Panc1 (cell line): ENCODE results near the gene TRIM29. TPM values are rescaled to one million over a fixed set of nuclear protein-coding genes. Genes with fewer than 3 reads are reported as not detected.

ENCODE experiments used
- ATAC-seq: fragments of 200-7000 bp; cut with Tn5 transposase; 2 replicates; pipeline ENCODE4 v1.9.1; 2020; ENCODE audit warnings: mild to moderate bottlenecking, moderate library complexity
- BruUV-seq: library from RNA; stranded (reverse); fragments of 400-500 nt; replicated peaks from 2 replicates; lab custom pipeline; 2021; lab: Mats Ljungman, UMichigan
- CTCF ChIA-PET: fragments of 300-600 bp; sonication (Branson Sonifier 250); formaldehyde crosslinking; loops from one replicate; lab custom pipeline; 2022; ENCODE audit warnings: antibody characterized with exemption; lab: Charles Lee
- POLR2A ChIA-PET: fragments of 300-600 bp; sonication (Branson Sonifier 250); formaldehyde crosslinking; loops from one replicate; lab custom pipeline; 2022; ENCODE audit warnings: antibody characterized with exemption; lab: Charles Lee
- DNase-seq: peaks from one replicate; pipeline ENCODE4 v3.0.0-alpha.2; 2010; ENCODE audit warnings: low read depth, low spot score
- H3K27ac ChIP-seq: 2 replicates; pipeline ENCODE4 v1.5.1; 2011; ENCODE audit warnings: mild to moderate bottlenecking, low read length, inconsistent platforms
- H3K27me3 ChIP-seq: fragments of 200-500 bp; sonication (Bioruptor generic); 2 replicates; pipeline ENCODE4 v1.6.0; 2014; ENCODE audit warnings: low read length, inconsistent platforms; ENCODE audit not compliant: control insufficient read depth, insufficient read depth
- H3K36me3 ChIP-seq: fragments of 200-500 bp; sonication (Bioruptor generic); 2 replicates; pipeline ENCODE4 v1.5.1; 2014; ENCODE audit warnings: inconsistent platforms, mild to moderate bottlenecking, low read length, moderate library complexity; ENCODE audit not compliant: control insufficient read depth, insufficient read depth
- H3K4me1 ChIP-seq: 2 replicates; pipeline ENCODE4 v1.5.1; 2011; ENCODE audit warnings: inconsistent platforms, mild to moderate bottlenecking, low read length, moderate library complexity; ENCODE audit not compliant: control insufficient read depth, insufficient read depth
- H3K4me3 ChIP-seq, 2 experiments: 2 replicates each; pipeline ENCODE4 v1.5.1; 2011 to 2012; ENCODE audit warnings: low read depth in 2 of 2, low read length in 2 of 2, mild to moderate bottlenecking in 2 of 2, inconsistent platforms in 1 of 2, moderate library complexity in 1 of 2
- H3K9me3 ChIP-seq: fragments of 200-500 bp; sonication (Bioruptor generic); 2 replicates; pipeline ENCODE4 v1.5.1; 2014; ENCODE audit warnings: low read depth, mild to moderate bottlenecking, inconsistent platforms, low read length, moderate library complexity; ENCODE audit not compliant: control insufficient read depth, insufficient read depth
- CTCF ChIP-seq: fragments of 450-650 bp; IDR thresholded peaks from 2 replicates; pipeline ENCODE4 v1.5.1; 2017; ENCODE audit warnings: mild to moderate bottlenecking
- POLR2AphosphoS5 ChIP-seq: IDR thresholded peaks from 2 replicates; pipeline ENCODE4 v1.6.1; 2012; ENCODE audit warnings: mild to moderate bottlenecking, low read depth, low read length, moderate library complexity
- REST ChIP-seq, 2 experiments: IDR thresholded peaks; 2 replicates each; pipeline ENCODE4 v1.6.1; 2011 to 2012; ENCODE audit warnings: low read depth in 2 of 2, control low read depth in 1 of 2, low read length in 1 of 2, mild to moderate bottlenecking in 1 of 2, moderate library complexity in 1 of 2; ENCODE audit not compliant: insufficient read depth in 1 of 2
- SIN3A ChIP-seq: IDR thresholded peaks from 2 replicates; pipeline ENCODE4 v1.6.1; 2012; ENCODE audit warnings: low read depth, mild to moderate bottlenecking, low read length, moderate library complexity, borderline replicate concordance; ENCODE audit not compliant: insufficient read depth
- TCF7L2 ChIP-seq: IDR thresholded peaks from 2 replicates; pipeline ENCODE4 v1.6.1; 2011; ENCODE audit warnings: mild to moderate bottlenecking, low read depth, low read length, inconsistent platforms
- in situ Hi-C: cut with HindIII; loops from 2 replicates; pipeline ENCODE4 v1.10.0; 2016; ENCODE audit warnings: low sequenced_read_pairs, low pct_unique_long_range_greater_than_20kb
- intact Hi-C: fragments of 100-400 bp; cut with micrococcal nuclease; formaldehyde crosslinking; loops from one replicate; pipeline ENCODE4 v1.10.0; 2022; ENCODE audit not compliant: unreplicated experiment
- total RNA-seq: library from RNA; stranded (reverse); gene quantifications from one replicate; pipeline ENCODE4 v1.2.1, GENCODE V29; 2021; ENCODE audit not compliant: unreplicated experiment

The TRIM29 gene
- total RNA-seq, 1 experiment from 2014 or later = 0.64 TPM

- no TSS peak for BruUV-seq
- H3K36me3 ChIP-seq = no peaks in the 10 kb centered on the region
- TF ChIP-seq POLR2AphosphoS5 = no peak
- no peak for TF ChIP-seq CTCF
- no peak for TF ChIP-seq TCF7L2
- no peak for TF ChIP-seq REST (IDR thresholded peaks at IDR 0.05; ENCODE audit: insufficient read depth in 1 of 2, low read depth in 2 of 2, low read length in 1 of 2)
- no peak for TF ChIP-seq SIN3A
- no peaks in the 10 kb centered on the region for H3K4me1 ChIP-seq
- DNase-seq (no peak), ATAC-seq (no peak)
- in situ Hi-C loops = no loop called here
- H3K9me3 ChIP-seq = no peaks in the 10 kb centered on the region
- no peak overlapping the region for H3K4me3 ChIP-seq
- H3K27ac ChIP-seq = no peak overlapping the region
- POLR2A ChIA-PET = no interaction called here
- CTCF ChIA-PET = no interaction called here
- intact Hi-C loops = no loop called here
- H3K27me3 ChIP-seq = peaks cover 19% of the 10 kb centered on the region
Measured at GRCh38 chr11:120133216-120134105, 4.5 kb downstream of the TRIM29 start.

GRCh38 chr11:120132645-120133185 is 5.2 kb downstream of the TRIM29 start:
- Histone ChIP-seq H3K9me3 (no peaks in the 10 kb centered on the region), H3K36me3 (no peaks in the 10 kb centered on the region), H3K4me3 (no peak overlapping the region), H3K27me3 (peaks cover 22% of the 10 kb centered on the region), H3K4me1 (no peaks in the 10 kb centered on the region), H3K27ac (no peak overlapping the region)
- ATAC-seq (no peak), DNase-seq (no peak)
- intact Hi-C loops = no loop called here
- ChIA-PET POLR2A (no interaction called here), CTCF (no interaction called here)
- BruUV-seq = no TSS peak
- in situ Hi-C loops = no loop called here
- TF ChIP-seq SIN3A (no peak), REST (IDR thresholded peaks at IDR 0.05; ENCODE audit: insufficient read depth in 1 of 2, low read depth in 2 of 2, low read length in 1 of 2) (no peak), CTCF (no peak), TCF7L2 (no peak), POLR2AphosphoS5 (no peak)
